NCI-H2107 (cell line): Measurements from ENCODE around the gene CAPN5.
A peak's percentile ranks its signal among the peaks of the same experiment; 100 is the strongest.
"Not testable (repeated sequence)": the region's sequence is repeated elsewhere in the genome, so short reads cannot be mapped to it uniquely, and the experiment has no call there.

Experiments used
- DNase-seq: peaks from one replicate; lab custom pipeline; 2025; lab: John Stamatoyannopoulos, UW

The CAPN5 gene

GRCh38 chr11:77066229-77067042 lies at the start of gene CAPN5:
CAPN5 (plus strand) TSS chr11:77066971; CDS start chr11:77084887, 17,916 bp downstream.
- DNase-seq, result peak; percentile 25

- not testable (repeated sequence) for DNase-seq
Measured at GRCh38 chr11:77018396-77018924, 48.3 kb upstream of the CAPN5 start.

- DNase-seq, result no peak
Measured at GRCh38 chr11:77019976-77020595, 46.7 kb upstream of the CAPN5 start.

GRCh38 chr11:77020734-77021133 lies 46.0 kb upstream of the CAPN5 start:
- DNase-seq, result no peak

GRCh38 chr11:77024745-77025144 lies 42.0 kb upstream of the CAPN5 start:
- no peak for DNase-seq

- no peak for DNase-seq
Measured at GRCh38 chr11:77026221-77026620, 40.5 kb upstream of the CAPN5 start.

GRCh38 chr11:77026743-77027142 lies 40.0 kb upstream of the CAPN5 start:
- no peak for DNase-seq

- DNase-seq, result no peak
Measured at GRCh38 chr11:77027275-77027674, 39.5 kb upstream of the CAPN5 start.

- no peak for DNase-seq
Measured at GRCh38 chr11:77029829-77030228, 36.9 kb upstream of the CAPN5 start.

GRCh38 chr11:77030834-77031414 lies 35.8 kb upstream of the CAPN5 start:
- no peak for DNase-seq

GRCh38 chr11:77031599-77031998 lies 35.2 kb upstream of the CAPN5 start:
- DNase-seq, result no peak

GRCh38 chr11:77035039-77035438 lies 31.7 kb upstream of the CAPN5 start:
- no peak for DNase-seq

GRCh38 chr11:77035580-77035979 lies 31.2 kb upstream of the CAPN5 start:
- DNase-seq, result no peak

GRCh38 chr11:77036398-77036797 lies 30.4 kb upstream of the CAPN5 start:
- DNase-seq, result no peak

GRCh38 chr11:77037057-77037456 lies 29.7 kb upstream of the CAPN5 start:
- DNase-seq, result no peak

GRCh38 chr11:77038029-77038824 lies 28.5 kb upstream of the CAPN5 start:
- no peak for DNase-seq

GRCh38 chr11:77038825-77039326 lies 27.9 kb upstream of the CAPN5 start:
- no peak for DNase-seq

- no peak for DNase-seq
Measured at GRCh38 chr11:77039491-77040400, 27.0 kb upstream of the CAPN5 start.

GRCh38 chr11:77040401-77040777 lies 26.4 kb upstream of the CAPN5 start:
- DNase-seq, result no peak

GRCh38 chr11:77040889-77041288 lies 25.9 kb upstream of the CAPN5 start:
- no peak for DNase-seq
